K562 (cell line): Measurements from ENCODE around the gene NME7. TPM values are rescaled to one million over a fixed set of nuclear protein-coding genes. Genes with fewer than 3 reads are reported as not detected.

Experiments used
- ATAC-seq: fragments of 200-7000 bp; cut with Tn5 transposase; 3 replicates; pipeline ENCODE4 v1.9.1; 2020; ENCODE audit warnings: moderate library complexity
- BruUV-seq: library from RNA; stranded (reverse); fragments of 400-500 nt; replicated peaks from 2 replicates; lab custom pipeline; 2021; lab: Mats Ljungman, UMichigan
- CTCF ChIA-PET: fragments of 300-600 bp; formaldehyde crosslinking; extraction: SDS; loops from one replicate; lab custom pipeline; 2021; ENCODE audit warnings: low intra/inter-chr PET ratio; lab: Yijun Ruan, JAX
- POLR2A ChIA-PET: fragments of 300-600, 350-650 bp; sonication (Branson Sonifier 250); formaldehyde crosslinking; extraction: SDS; loops from one replicate; lab custom pipeline; 2021; ENCODE audit warnings: antibody characterized with exemption, inconsistent platforms; lab: Yijun Ruan, JAX
- DNase-seq, 4 experiments: peaks; one replicate each; pipeline versions ENCODE4 v3.0.0 to v3.0.0-alpha.2; 2011 to 2018; ENCODE audit warnings: low spot score in 3 of 4, mixed read lengths in 3 of 4; ENCODE audit errors: extremely low read depth in 1 of 4
- FAIRE-seq: peaks from 2 replicates; lab custom pipeline; 2011; peaks lifted over from hg19 to GRCh38; lab: Jason Lieb, UNC
- H2AFZ ChIP-seq: 2 replicates; pipeline ENCODE4 v1.6.0; 2011; ENCODE audit warnings: low read depth, low read length, control low read depth, inconsistent platforms
- H3K27ac ChIP-seq: fragments of 200-600 bp; 3 replicates; pipeline ENCODE4 v1.8.0; 2011; ENCODE audit warnings: low read depth, mild to moderate bottlenecking, control low read depth, inconsistent platforms, low read length, moderate library complexity, mixed read lengths; ENCODE audit errors: extremely low read depth
- H3K27me3 ChIP-seq, 2 experiments: fragments of 300-600 bp in 1 of 2; 2 replicates in 1 of 2; 3 replicates in 1 of 2; pipeline versions ENCODE4 v1.6.0 to v1.8.0; 2011; ENCODE audit warnings: inconsistent platforms in 2 of 2, low read length in 2 of 2, mild to moderate bottlenecking in 1 of 2, mixed read lengths in 1 of 2, moderate library complexity in 1 of 2; ENCODE audit not compliant: control insufficient read depth in 2 of 2, insufficient read depth in 2 of 2
- H3K36me3 ChIP-seq: fragments of 300-600 bp; 3 replicates; pipeline ENCODE4 v1.8.0; 2011; ENCODE audit warnings: mild to moderate bottlenecking, low read length, inconsistent platforms; ENCODE audit not compliant: control insufficient read depth, insufficient read depth
- H3K4me1 ChIP-seq, 2 experiments: fragments of 200-600 bp in 1 of 2; replicated peaks in 1 of 2; 2 replicates in 1 of 2; 3 replicates in 1 of 2; pipeline versions ENCODE4 v1.5.1 to v1.8.0; 2011; ENCODE audit warnings: inconsistent platforms in 2 of 2, low read length in 2 of 2, mild to moderate bottlenecking in 1 of 2, mixed read lengths in 1 of 2, moderate library complexity in 1 of 2; ENCODE audit not compliant: control insufficient read depth in 2 of 2, insufficient read depth in 2 of 2
- H3K4me2 ChIP-seq: 2 replicates; pipeline ENCODE4 v1.6.1; 2011; ENCODE audit warnings: low read length, control low read depth, inconsistent platforms, mixed read lengths; ENCODE audit not compliant: insufficient read depth
- H3K4me3 ChIP-seq: fragments of 200-600 bp; sonication (generic), shearing (Covaris generic); 2 replicates; pipeline ENCODE4 v1.5.1; 2016; ENCODE audit warnings: control low read depth, inconsistent platforms
- H3K79me2 ChIP-seq: fragments of 200-600 bp; 3 replicates; pipeline ENCODE4 v1.8.0; 2011; ENCODE audit warnings: low read length, inconsistent platforms; ENCODE audit not compliant: control insufficient read depth, insufficient read depth
- H3K9ac ChIP-seq, 2 experiments: 2 replicates each; pipeline versions ENCODE4 v1.6.0 to v1.6.1; 2011; ENCODE audit warnings: low read depth in 2 of 2, low read length in 2 of 2, control low read depth in 1 of 2, inconsistent platforms in 1 of 2, mild to moderate bottlenecking in 1 of 2, mixed read lengths in 1 of 2; ENCODE audit not compliant: insufficient read depth in 1 of 2
- H3K9me1 ChIP-seq: one replicate; pipeline ENCODE4 v1.6.0; 2011; ENCODE audit warnings: inconsistent platforms, mild to moderate bottlenecking, low read length, moderate library complexity; ENCODE audit not compliant: control insufficient read depth, insufficient read depth
- H3K9me3 ChIP-seq: replicated peaks from 2 replicates; pipeline ENCODE4 v1.5.1; 2011; ENCODE audit warnings: low read depth, low read length, inconsistent platforms; ENCODE audit not compliant: control insufficient read depth, insufficient read depth
- H4K20me1 ChIP-seq: replicated peaks from 2 replicates; pipeline ENCODE4 v1.6.1; 2011; ENCODE audit warnings: low read length, inconsistent platforms, mixed read lengths; ENCODE audit not compliant: control insufficient read depth, insufficient read depth
- CREM ChIP-seq: IDR thresholded peaks from 2 replicates; pipeline ENCODE4 v1.6.1; 2014; ENCODE audit warnings: antibody characterized with exemption, low read depth
- ESRRB ChIP-seq: fragments of 250-450 bp; sonication (Bioruptor Pico); IDR thresholded peaks from 2 replicates; pipeline ENCODE4 v1.5.0; 2020; ENCODE audit warnings: mild to moderate bottlenecking, moderate library complexity, borderline replicate concordance
- HDAC1 ChIP-seq, 2 experiments: fragments of 450-650 bp; IDR thresholded peaks; 2 replicates each; pipeline ENCODE4 v1.6.1; 2016 to 2017; ENCODE audit warnings: inconsistent platforms in 1 of 2, mild to moderate bottlenecking in 1 of 2, moderate library complexity in 1 of 2
- MAZ ChIP-seq, 2 experiments: fragments of 450-650 bp in 1 of 2; sonication (generic) in 1 of 2; formaldehyde crosslinking; IDR thresholded peaks in 1 of 2; conservative IDR thresholded peaks in 1 of 2; 2 replicates each; pipeline versions ENCODE4 v1.4.0 to v1.5.0; 2020; ENCODE audit warnings: mild to moderate bottlenecking in 1 of 2, missing genetic modification reagents in 1 of 2
- MEF2A ChIP-seq: IDR thresholded peaks from 2 replicates; pipeline ENCODE4 v1.6.1; 2011; ENCODE audit warnings: low read depth, mild to moderate bottlenecking, low read length, moderate library complexity; ENCODE audit not compliant: control insufficient read depth
- PURB ChIP-seq: sonication (generic); formaldehyde crosslinking; IDR thresholded peaks from 2 replicates; pipeline ENCODE4 v1.9.0; 2021; ENCODE audit warnings: low read depth, mild to moderate bottlenecking, missing genetic modification reagents
- SAFB2 ChIP-seq: fragments of 200-400 bp; formaldehyde crosslinking; IDR thresholded peaks from 2 replicates; pipeline ENCODE4 v1.6.1; 2018; ENCODE audit warnings: borderline replicate concordance, low read length, low read depth, moderate library complexity; ENCODE audit not compliant: severe bottlenecking
- STAG1 ChIP-seq: sonication (generic); formaldehyde crosslinking; IDR thresholded peaks from 2 replicates; pipeline ENCODE4 v1.5.0; 2020; ENCODE audit warnings: missing genetic modification reagents, borderline replicate concordance
- ZNF830 ChIP-seq: fragments of 250-450 bp; sonication (Bioruptor Pico); IDR thresholded peaks from 2 replicates; pipeline ENCODE4 v1.5.0; 2021; ENCODE audit warnings: mild to moderate bottlenecking
- ZZZ3 ChIP-seq: fragments of 450-650 bp; IDR thresholded peaks from 2 replicates; pipeline ENCODE4 v1.6.1; 2016; ENCODE audit warnings: antibody characterized with exemption, mild to moderate bottlenecking, moderate library complexity
- WGBS: fragments of 100-300 bp; shearing (Covaris generic); methylation state at CpG from one replicate; pipeline ENCODE4 v1.1.6; 2016; ENCODE audit warnings: low coverage, mixed read lengths; ENCODE audit not compliant: insufficient coverage; ENCODE audit errors: missing lambda C conversion rate; 5-methylcytosine and 5-hydroxymethylcytosine counted together
- in situ Hi-C: fragments of 300-500 bp; cut with MboI; formaldehyde crosslinking; loops from 4 replicates; pipeline ENCODE4 v1.15.0; 2018; ENCODE audit warnings: inconsistent platforms, mixed read lengths
- intact Hi-C: fragments of 100-400 bp; cut with micrococcal nuclease; formaldehyde crosslinking; loops from 2 replicates; pipeline ENCODE4 v1.14.2; 2022
- polyA plus RNA-seq, 8 experiments: library from polyadenylated mRNA; depleted of rRNA in 4 of 8; stranded (reverse) in 5 of 8; unstranded in 3 of 8; fragments of >200 nt; fragmentation: Nextera tagmentation in 2 of 8; fragmentation: Illumina TruSeq in 1 of 8; extraction: Ambion mirVana in 2 of 8; extraction: Trizol in 1 of 8; gene quantifications; 2 replicates each; pipeline versions ENCODE4 v1.2.1 to v1.2.3, GENCODE V29; 2011 to 2014; ENCODE audit warnings: inconsistent platforms in 1 of 8, missing spikeins in 1 of 8
- total RNA-seq, 7 experiments: library from RNA; depleted of rRNA in 6 of 7; stranded (reverse); fragments of >200 nt in 6 of 7; fragmentation: Illumina TruSeq in 2 of 7; extraction: Trizol in 2 of 7; gene quantifications; 2 replicates each; pipeline versions ENCODE4 v1.2.1 to v1.2.3, GENCODE V29; 2011 to 2021; ENCODE audit warnings: low replicate concordance in 1 of 7
- TF ChIP-seq, protein P1 (sequence below): fragments of 250-450 bp; sonication (Bioruptor Pico); IDR thresholded peaks from 2 replicates; pipeline ENCODE4 v1.5.0; 2021
- TF ChIP-seq, protein P2 (sequence below): fragments of 250-450 bp; sonication (Bioruptor Pico); IDR thresholded peaks from 2 replicates; pipeline ENCODE4 v1.8.0; 2022; ENCODE audit warnings: moderate library complexity, mild to moderate bottlenecking, inconsistent platforms
- TF ChIP-seq, protein P3 (sequence below), 3 experiments: fragments of 200-800 bp in 1 of 3; fragments of 250-450 bp in 1 of 3; fragments of 450-650 bp in 1 of 3; sonication (Bioruptor Pico) in 1 of 3; sonication (Bioruptor generic) in 1 of 3; formaldehyde crosslinking in 1 of 3; IDR thresholded peaks; 2 replicates each; pipeline versions ENCODE4 v1.6.1 to v1.8.0; 2016 to 2022; ENCODE audit warnings: mild to moderate bottlenecking in 2 of 3, missing genetic modification characterization in 2 of 3, missing compliant biosample characterization in 1 of 3, moderate library complexity in 1 of 3
- TF ChIP-seq, protein P4 (sequence below): fragments of 250-450 bp; sonication (Bioruptor Pico); IDR thresholded peaks from 2 replicates; pipeline ENCODE4 v1.8.0; 2021; ENCODE audit warnings: mild to moderate bottlenecking, moderate library complexity

Gene NME7
- total and polyA plus RNA-seq, 9 of the 15 experiments (the other 6 are each of a cell fraction or from before 2014, with no cell fraction given): 7.9 to 43.2 (median 23.9) TPM

DNA sequence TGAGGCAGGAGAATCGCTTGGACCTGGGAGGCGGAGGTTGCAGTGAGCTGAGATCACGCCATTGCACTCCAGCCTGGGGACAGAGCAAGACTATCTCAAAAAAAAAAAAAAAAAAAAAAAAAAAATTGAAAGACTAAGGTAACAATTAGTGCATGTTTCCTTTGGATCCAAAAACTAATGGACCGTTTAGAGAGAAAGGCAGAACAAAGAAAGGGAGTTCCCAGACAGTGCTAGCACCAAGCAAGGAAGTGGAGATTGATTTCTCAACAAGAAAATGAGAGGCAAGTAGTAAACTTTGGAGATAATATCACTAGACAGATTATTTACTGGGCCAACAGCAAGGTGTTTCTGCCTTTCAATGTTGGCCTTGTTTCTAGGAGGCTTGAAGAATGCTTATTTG, 236.9 kb downstream of the NME7 start:
- H3K79me2 ChIP-seq: no peaks in the 10 kb centered on the region
- H3K4me1 ChIP-seq: no peaks in the 10 kb centered on the region
- intact Hi-C loops: no loop called here
- H2AFZ ChIP-seq: no peak overlapping the region
- H3K27me3 ChIP-seq: no peaks in the 10 kb centered on the region
- CTCF ChIA-PET: no interaction called here
- H3K36me3 ChIP-seq: no peaks in the 10 kb centered on the region
- no peak for ATAC-seq
- H3K4me3 ChIP-seq: no peak overlapping the region
- no TSS peak for BruUV-seq
- POLR2A ChIA-PET: interaction anchor here (0.6 kb wide), 1 partner anchor 1148 kb away, joined by 3 read pairs; no protein-coding TSS in a partner anchor
- no peaks in the 10 kb centered on the region for H4K20me1 ChIP-seq
- H3K4me2 ChIP-seq: no peak overlapping the region
- no peaks in the 10 kb centered on the region for H3K9me1 ChIP-seq
- no peaks in the 10 kb centered on the region for H3K9me3 ChIP-seq
- 34% methylated on average over 4 of the region's 4 CpGs for WGBS
- FAIRE-seq: no peak
- no peak overlapping the region for H3K27ac ChIP-seq
- in situ Hi-C loops: no loop called here
- H3K9ac ChIP-seq: no peak overlapping the region
- DNase-seq: no peak
- TF ChIP-seq ZZZ3 (no peak), ESRRB (CRISPR knock-in tag) (no peak), MAZ (CRISPR knock-in tag; conservative IDR thresholded peaks at IDR 0.05 in 1 of 2, IDR thresholded peaks at IDR 0.05 in 1 of 2) (no peak), ZNF830 (CRISPR knock-in tag) (no peak), SAFB2 (no peak), HDAC1 (IDR thresholded peaks at IDR 0.05) (no peak), PURB (CRISPR knock-in tag) (no peak), MEF2A (no peak), CREM (no peak), STAG1 (CRISPR knock-in tag) (no peak)
- TF ChIP-seq, protein P1, sequence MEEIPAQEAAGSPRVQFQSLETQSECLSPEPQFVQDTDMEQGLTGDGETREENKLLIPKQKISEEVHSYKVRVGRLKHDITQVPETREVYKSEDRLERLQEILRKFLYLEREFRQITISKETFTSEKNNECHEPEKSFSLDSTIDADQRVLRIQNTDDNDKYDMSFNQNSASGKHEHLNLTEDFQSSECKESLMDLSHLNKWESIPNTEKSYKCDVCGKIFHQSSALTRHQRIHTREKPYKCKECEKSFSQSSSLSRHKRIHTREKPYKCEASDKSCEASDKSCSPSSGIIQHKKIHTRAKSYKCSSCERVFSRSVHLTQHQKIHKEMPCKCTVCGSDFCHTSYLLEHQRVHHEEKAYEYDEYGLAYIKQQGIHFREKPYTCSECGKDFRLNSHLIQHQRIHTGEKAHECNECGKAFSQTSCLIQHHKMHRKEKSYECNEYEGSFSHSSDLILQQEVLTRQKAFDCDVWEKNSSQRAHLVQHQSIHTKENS (CRISPR knock-in tag): no peak
- TF ChIP-seq, protein P2, sequence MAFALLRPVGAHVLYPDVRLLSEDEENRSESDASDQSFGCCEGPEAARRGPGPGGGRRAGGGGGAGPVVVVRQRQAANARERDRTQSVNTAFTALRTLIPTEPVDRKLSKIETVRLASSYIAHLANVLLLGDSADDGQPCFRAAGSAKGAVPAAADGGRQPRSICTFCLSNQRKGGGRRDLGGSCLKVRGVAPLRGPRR (CRISPR knock-in tag): no peak
- TF ChIP-seq, protein P3, sequence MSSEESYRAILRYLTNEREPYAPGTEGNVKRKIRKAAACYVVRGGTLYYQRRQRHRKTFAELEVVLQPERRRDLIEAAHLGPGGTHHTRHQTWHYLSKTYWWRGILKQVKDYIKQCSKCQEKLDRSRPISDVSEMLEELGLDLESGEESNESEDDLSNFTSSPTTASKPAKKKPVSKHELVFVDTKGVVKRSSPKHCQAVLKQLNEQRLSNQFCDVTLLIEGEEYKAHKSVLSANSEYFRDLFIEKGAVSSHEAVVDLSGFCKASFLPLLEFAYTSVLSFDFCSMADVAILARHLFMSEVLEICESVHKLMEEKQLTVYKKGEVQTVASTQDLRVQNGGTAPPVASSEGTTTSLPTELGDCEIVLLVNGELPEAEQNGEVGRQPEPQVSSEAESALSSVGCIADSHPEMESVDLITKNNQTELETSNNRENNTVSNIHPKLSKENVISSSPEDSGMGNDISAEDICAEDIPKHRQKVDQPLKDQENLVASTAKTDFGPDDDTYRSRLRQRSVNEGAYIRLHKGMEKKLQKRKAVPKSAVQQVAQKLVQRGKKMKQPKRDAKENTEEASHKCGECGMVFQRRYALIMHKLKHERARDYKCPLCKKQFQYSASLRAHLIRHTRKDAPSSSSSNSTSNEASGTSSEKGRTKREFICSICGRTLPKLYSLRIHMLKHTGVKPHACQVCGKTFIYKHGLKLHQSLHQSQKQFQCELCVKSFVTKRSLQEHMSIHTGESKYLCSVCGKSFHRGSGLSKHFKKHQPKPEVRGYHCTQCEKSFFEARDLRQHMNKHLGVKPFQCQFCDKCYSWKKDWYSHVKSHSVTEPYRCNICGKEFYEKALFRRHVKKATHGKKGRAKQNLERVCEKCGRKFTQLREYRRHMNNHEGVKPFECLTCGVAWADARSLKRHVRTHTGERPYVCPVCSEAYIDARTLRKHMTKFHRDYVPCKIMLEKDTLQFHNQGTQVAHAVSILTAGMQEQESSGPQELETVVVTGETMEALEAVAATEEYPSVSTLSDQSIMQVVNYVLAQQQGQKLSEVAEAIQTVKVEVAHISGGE (CRISPR knock-in tag; IDR thresholded peaks at IDR 0.05): no peak
- TF ChIP-seq, protein P4, sequence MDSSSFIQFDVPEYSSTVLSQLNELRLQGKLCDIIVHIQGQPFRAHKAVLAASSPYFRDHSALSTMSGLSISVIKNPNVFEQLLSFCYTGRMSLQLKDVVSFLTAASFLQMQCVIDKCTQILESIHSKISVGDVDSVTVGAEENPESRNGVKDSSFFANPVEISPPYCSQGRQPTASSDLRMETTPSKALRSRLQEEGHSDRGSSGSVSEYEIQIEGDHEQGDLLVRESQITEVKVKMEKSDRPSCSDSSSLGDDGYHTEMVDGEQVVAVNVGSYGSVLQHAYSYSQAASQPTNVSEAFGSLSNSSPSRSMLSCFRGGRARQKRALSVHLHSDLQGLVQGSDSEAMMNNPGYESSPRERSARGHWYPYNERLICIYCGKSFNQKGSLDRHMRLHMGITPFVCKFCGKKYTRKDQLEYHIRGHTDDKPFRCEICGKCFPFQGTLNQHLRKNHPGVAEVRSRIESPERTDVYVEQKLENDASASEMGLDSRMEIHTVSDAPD: no peak
